ENCODE results near the gene KRTAP6-3. TPM values are rescaled to one million over a fixed set of nuclear protein-coding genes. Genes with fewer than 3 reads are reported as not detected.

Gene KRTAP6-3
- total RNA-seq, 1 donor from 2014 or later: not detected

DNA sequence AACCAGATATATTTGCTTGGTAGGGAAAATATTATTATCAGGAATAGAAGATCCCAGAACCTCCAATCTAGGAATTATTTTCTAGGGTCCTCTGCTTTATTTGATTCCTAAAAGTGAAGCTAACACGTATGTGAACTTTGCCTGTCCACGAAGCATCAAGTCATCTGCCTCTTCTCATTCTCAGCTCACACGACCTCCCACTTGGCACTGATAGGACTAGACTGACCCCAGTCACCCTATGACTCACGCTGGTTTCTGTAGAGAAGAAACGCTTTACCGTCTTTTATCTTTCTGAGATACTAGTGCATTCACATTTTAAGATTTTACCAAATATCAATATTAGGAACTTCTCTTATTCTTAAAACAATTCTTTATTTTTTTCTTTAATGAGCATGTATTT lies 29.2 kb upstream of the KRTAP6-3 start:
- no peaks in the 10 kb centered on the region for H3K27me3 Mint-ChIP-seq (ENCODE audit: low read depth)
- no peak overlapping the region for H3K27ac Mint-ChIP-seq
- H3K4me3 Mint-ChIP-seq: no peak overlapping the region
- no peaks in the 10 kb centered on the region for H3K4me1 Mint-ChIP-seq
- peaks cover 22% of the 10 kb centered on the region for H3K9me3 Mint-ChIP-seq
- TF ChIP-seq, protein P1, sequence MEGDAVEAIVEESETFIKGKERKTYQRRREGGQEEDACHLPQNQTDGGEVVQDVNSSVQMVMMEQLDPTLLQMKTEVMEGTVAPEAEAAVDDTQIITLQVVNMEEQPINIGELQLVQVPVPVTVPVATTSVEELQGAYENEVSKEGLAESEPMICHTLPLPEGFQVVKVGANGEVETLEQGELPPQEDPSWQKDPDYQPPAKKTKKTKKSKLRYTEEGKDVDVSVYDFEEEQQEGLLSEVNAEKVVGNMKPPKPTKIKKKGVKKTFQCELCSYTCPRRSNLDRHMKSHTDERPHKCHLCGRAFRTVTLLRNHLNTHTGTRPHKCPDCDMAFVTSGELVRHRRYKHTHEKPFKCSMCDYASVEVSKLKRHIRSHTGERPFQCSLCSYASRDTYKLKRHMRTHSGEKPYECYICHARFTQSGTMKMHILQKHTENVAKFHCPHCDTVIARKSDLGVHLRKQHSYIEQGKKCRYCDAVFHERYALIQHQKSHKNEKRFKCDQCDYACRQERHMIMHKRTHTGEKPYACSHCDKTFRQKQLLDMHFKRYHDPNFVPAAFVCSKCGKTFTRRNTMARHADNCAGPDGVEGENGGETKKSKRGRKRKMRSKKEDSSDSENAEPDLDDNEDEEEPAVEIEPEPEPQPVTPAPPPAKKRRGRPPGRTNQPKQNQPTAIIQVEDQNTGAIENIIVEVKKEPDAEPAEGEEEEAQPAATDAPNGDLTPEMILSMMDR (IDR thresholded peaks at IDR 0.05; ENCODE audit: unreplicated experiment): no peak
- no peak for DNase-seq (ENCODE audit: low spot score in 2 of 2, unreplicated experiment in 2 of 2)
- no peaks in the 10 kb centered on the region for H3K36me3 Mint-ChIP-seq

DNA sequence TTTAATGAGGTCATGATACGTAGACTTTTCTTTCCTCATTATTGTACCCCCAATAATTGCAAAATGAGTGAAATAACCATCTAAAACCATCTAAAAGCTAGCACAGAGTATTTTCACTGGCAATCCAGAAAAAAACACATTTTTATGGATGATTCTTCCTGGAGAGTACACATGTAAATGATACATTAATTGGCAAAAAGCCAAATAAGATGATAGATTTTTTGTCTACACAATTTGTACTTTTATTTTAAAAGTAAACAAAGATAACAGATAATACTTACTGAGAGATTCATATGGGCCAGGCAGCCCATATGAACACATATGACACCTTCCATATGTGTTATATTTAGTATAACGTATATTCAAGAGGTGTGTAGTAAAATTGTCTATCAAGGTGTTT lies 28.6 kb upstream of the KRTAP6-3 start:
- Mint-ChIP-seq H3K9me3 (peaks cover 22% of the 10 kb centered on the region), H3K36me3 (no peaks in the 10 kb centered on the region), H3K4me3 (no peak overlapping the region), H3K27me3 (ENCODE audit: low read depth) (no peaks in the 10 kb centered on the region), H3K27ac (no peak overlapping the region), H3K4me1 (no peaks in the 10 kb centered on the region)
- TF ChIP-seq, protein P1 (IDR thresholded peaks at IDR 0.05; ENCODE audit: unreplicated experiment): no peak
- DNase-seq (ENCODE audit: low spot score in 2 of 2, unreplicated experiment in 2 of 2): no peak

DNA sequence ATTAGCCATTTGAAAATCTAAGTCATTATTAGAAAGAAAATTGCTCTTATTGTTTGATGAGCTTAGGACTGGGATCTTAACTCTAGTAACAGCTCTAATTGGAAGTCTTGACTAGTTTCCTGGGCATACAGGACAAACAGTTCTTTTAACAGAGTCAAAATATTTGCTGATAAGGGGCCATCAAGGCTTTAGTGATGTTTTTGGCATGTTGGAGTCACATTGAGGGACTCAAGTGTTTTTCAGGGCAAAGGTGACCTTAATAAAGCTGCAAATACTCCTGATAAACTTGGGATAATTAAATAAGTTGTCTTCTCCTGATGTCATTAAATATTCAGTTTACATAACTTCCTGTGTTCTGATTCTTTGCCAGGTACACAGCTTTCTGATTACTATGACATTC lies 24.6 kb upstream of the KRTAP6-3 start:
- H3K27ac Mint-ChIP-seq: no peak overlapping the region
- H3K36me3 Mint-ChIP-seq: no peaks in the 10 kb centered on the region
- no peak for DNase-seq (ENCODE audit: low spot score in 2 of 2, unreplicated experiment in 2 of 2)
- TF ChIP-seq, protein P1 (IDR thresholded peaks at IDR 0.05; ENCODE audit: unreplicated experiment): no peak
- H3K4me1 Mint-ChIP-seq: no peaks in the 10 kb centered on the region
- peaks cover 18% of the 10 kb centered on the region for H3K9me3 Mint-ChIP-seq
- H3K27me3 Mint-ChIP-seq (ENCODE audit: low read depth): no peaks in the 10 kb centered on the region
- H3K4me3 Mint-ChIP-seq: no peak overlapping the region

DNA sequence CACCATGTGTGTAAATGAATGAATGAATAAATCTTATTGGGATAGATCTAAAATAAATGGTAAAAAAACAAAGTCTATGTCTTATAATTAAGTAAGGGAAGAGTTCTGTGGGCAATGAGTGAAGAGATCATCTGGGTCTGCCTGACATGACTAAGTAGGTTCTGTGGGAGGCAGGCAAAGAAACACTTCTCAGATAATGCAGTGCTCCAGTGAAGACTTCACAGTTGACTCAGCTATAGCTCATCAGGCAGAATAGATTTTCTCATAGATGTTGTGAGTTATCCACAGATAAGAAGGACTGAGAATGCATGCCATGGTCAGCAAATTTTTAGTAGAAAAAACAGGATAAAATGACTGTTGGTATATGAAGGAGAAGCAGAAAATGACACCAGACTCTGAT lies 14.5 kb upstream of the KRTAP6-3 start:
- no peaks in the 10 kb centered on the region for H3K27me3 Mint-ChIP-seq (ENCODE audit: low read depth)
- no peak for DNase-seq (ENCODE audit: low spot score in 2 of 2, unreplicated experiment in 2 of 2)
- no peak overlapping the region for H3K4me3 Mint-ChIP-seq
- peaks cover 17% of the 10 kb centered on the region for H3K9me3 Mint-ChIP-seq
- H3K27ac Mint-ChIP-seq: no peak overlapping the region
- H3K36me3 Mint-ChIP-seq: no peaks in the 10 kb centered on the region
- TF ChIP-seq, protein P1 (IDR thresholded peaks at IDR 0.05; ENCODE audit: unreplicated experiment): no peak
- H3K4me1 Mint-ChIP-seq: no peaks in the 10 kb centered on the region

DNA sequence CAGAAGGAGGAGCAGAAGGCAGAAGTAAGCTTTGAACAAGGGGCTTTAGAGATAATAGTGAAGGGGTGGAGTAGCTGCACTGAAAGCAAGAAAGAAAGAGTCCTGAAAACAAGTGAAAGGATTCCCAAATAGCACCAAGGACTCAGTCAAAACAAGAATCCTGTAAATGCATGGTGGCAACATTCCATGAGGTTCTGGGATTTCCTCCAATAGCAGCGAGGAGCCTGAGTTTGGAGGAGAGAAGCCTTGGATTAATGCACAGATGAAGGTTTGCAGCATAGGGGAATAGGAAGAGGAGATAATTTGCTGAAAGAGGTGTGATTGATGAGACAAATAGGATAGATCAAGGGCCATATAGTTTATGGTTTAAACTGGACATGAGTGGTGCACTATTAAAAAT lies 12.9 kb upstream of the KRTAP6-3 start:
- Mint-ChIP-seq H3K27ac (no peak overlapping the region), H3K4me3 (no peak overlapping the region), H3K4me1 (no peaks in the 10 kb centered on the region), H3K36me3 (no peaks in the 10 kb centered on the region), H3K9me3 (peaks cover 16% of the 10 kb centered on the region), H3K27me3 (ENCODE audit: low read depth) (no peaks in the 10 kb centered on the region)
- no peak for DNase-seq (ENCODE audit: low spot score in 2 of 2, unreplicated experiment in 2 of 2)
- TF ChIP-seq, protein P1 (IDR thresholded peaks at IDR 0.05; ENCODE audit: unreplicated experiment): no peak

DNA sequence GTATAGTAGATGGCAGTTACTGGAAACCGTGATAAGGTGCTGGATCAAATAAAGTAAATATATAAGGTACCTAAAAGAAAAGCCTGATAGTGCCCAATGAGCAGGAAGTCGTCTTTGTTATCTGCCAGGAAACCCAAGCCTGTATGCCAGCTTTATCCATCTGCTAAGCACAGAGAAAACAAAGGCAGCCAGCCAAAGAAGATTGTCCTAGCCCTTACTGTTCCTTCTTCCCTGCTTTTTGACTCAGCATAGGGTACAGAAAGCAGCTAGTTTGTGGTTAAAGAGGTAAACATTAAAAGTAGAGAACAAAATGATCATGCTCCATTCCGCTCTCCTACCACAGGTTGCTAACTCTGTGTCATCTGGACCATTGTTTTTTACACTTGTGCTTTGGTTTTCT lies 12.1 kb upstream of the KRTAP6-3 start:
- Mint-ChIP-seq H3K9me3 (peaks cover 20% of the 10 kb centered on the region), H3K36me3 (no peaks in the 10 kb centered on the region)

More for the DNA sequence above, 12.1 kb upstream of the KRTAP6-3 start:
- Mint-ChIP-seq H3K4me3 (no peak overlapping the region), H3K27me3 (ENCODE audit: low read depth) (no peaks in the 10 kb centered on the region), H3K4me1 (no peaks in the 10 kb centered on the region), H3K27ac (no peak overlapping the region)
- no peak for DNase-seq (ENCODE audit: low spot score in 2 of 2, unreplicated experiment in 2 of 2)
- TF ChIP-seq, protein P1 (IDR thresholded peaks at IDR 0.05; ENCODE audit: unreplicated experiment): no peak
